ENCODE results near the gene PLSCR5. TPM values are rescaled to one million over a fixed set of nuclear protein-coding genes. Genes with fewer than 3 reads are reported as not detected.

The PLSCR5 gene
- total RNA-seq, 1 donor from 2014 or later = not detected

DNA sequence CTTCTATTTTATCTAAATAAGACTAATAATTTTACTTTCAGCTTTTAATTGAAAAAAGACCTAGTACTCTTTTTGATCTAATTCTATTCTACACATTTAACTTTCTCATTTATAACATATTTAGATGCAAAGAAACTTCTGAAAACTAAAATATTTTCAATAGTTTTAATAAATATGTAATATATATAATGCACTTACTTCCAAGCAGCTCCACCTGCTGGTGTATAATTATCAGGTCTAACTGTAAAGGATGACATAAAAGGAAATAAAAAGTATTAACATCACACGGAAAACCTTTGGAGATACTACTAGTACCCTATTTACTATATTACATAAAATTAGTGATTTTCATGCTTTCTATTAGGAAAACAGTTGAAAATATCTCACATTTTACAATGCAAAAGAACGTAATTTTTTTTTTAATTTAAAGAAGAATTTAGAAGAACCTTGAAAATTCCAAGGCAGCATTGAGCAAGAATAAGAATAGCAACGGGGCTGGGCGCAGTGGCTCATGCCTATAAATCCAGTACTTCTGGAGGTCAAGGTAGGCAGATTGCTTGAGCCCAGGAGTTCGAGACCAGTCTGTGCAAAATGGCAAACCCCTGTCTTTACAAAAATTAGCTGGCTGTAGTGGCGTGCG lies 10.2 kb downstream of the PLSCR5 start:
- H3K27ac Mint-ChIP-seq = no peak overlapping the region

DNA sequence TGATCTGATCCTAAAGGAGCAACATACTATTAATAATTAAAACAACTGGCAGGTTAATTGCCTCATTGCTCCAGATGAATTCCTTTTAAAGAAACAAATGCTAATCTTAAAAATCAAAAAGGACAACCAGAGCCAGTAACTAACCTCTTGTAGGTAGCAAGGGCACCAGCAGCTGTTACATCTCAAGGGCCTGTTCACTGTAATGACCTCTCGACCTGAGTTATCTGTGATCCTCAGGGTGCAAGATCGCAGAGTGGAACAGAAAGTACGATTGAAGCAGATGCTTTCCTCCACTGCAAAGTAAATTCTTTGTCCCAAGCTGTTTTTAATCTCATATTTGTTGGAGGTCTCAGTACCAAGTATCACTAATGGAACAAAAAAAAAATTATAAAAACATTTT lies 11.4 kb downstream of the PLSCR5 start:
- H3K27ac ChIP-seq = no peak overlapping the region
- no peaks in the 10 kb centered on the region for H3K9me3 Mint-ChIP-seq
- no peak overlapping the region for H3K27ac Mint-ChIP-seq
- H3K36me3 ChIP-seq = no peaks in the 10 kb centered on the region
- TF ChIP-seq EZH2phosphoT487 (IDR thresholded peaks at IDR 0.05) = no peak
- TF ChIP-seq, protein P1, sequence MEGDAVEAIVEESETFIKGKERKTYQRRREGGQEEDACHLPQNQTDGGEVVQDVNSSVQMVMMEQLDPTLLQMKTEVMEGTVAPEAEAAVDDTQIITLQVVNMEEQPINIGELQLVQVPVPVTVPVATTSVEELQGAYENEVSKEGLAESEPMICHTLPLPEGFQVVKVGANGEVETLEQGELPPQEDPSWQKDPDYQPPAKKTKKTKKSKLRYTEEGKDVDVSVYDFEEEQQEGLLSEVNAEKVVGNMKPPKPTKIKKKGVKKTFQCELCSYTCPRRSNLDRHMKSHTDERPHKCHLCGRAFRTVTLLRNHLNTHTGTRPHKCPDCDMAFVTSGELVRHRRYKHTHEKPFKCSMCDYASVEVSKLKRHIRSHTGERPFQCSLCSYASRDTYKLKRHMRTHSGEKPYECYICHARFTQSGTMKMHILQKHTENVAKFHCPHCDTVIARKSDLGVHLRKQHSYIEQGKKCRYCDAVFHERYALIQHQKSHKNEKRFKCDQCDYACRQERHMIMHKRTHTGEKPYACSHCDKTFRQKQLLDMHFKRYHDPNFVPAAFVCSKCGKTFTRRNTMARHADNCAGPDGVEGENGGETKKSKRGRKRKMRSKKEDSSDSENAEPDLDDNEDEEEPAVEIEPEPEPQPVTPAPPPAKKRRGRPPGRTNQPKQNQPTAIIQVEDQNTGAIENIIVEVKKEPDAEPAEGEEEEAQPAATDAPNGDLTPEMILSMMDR (IDR thresholded peaks at IDR 0.05) = no peak
- TF ChIP-seq EZH2 (IDR thresholded peaks at IDR 0.05) = no peak
- H3K27me3 Mint-ChIP-seq (ENCODE audit: insufficient read depth, low read depth) = no peaks in the 10 kb centered on the region
- no peaks in the 10 kb centered on the region for H3K36me3 Mint-ChIP-seq
- no peaks in the 10 kb centered on the region for H3K79me2 ChIP-seq (ENCODE audit: low read depth)
- H2AFZ ChIP-seq (replicated peaks) = no peak overlapping the region
- H3K9ac ChIP-seq = no peak overlapping the region
- no peaks in the 10 kb centered on the region for H3K9me3 ChIP-seq (ENCODE audit: low read depth)
- H3K4me1 ChIP-seq = no peaks in the 10 kb centered on the region
- no peaks in the 10 kb centered on the region for H3K27me3 ChIP-seq
- H3K4me3 ChIP-seq = no peak overlapping the region
- H3K4me2 ChIP-seq = no peak overlapping the region
- no peaks in the 10 kb centered on the region for H4K20me1 ChIP-seq (ENCODE audit: low read depth)
- no peak for DNase-seq (ENCODE audit: low spot score)
- no peak overlapping the region for H3K4me3 Mint-ChIP-seq
- H3K4me1 Mint-ChIP-seq = no peaks in the 10 kb centered on the region
- no peaks in the 10 kb centered on the region for H3F3A ChIP-seq (ENCODE audit: low read depth)

More for the DNA sequence above, 10.2 kb downstream of the PLSCR5 start:
- TF ChIP-seq EZH2 (IDR thresholded peaks at IDR 0.05) (no peak), EZH2phosphoT487 (IDR thresholded peaks at IDR 0.05) (no peak)
- TF ChIP-seq, protein P1 (IDR thresholded peaks at IDR 0.05) = peak; percentile 53
- Mint-ChIP-seq H3K4me3 (no peak overlapping the region), H3K9me3 (no peaks in the 10 kb centered on the region), H3K27me3 (ENCODE audit: insufficient read depth, low read depth) (no peaks in the 10 kb centered on the region), H3K4me1 (no peaks in the 10 kb centered on the region), H3K36me3 (no peaks in the 10 kb centered on the region)
- Histone ChIP-seq H3K4me1 (no peaks in the 10 kb centered on the region), H3K9me3 (ENCODE audit: low read depth) (no peaks in the 10 kb centered on the region), H2AFZ (replicated peaks) (no peak overlapping the region), H4K20me1 (ENCODE audit: low read depth) (no peaks in the 10 kb centered on the region), H3K9ac (no peak overlapping the region), H3K4me3 (no peak overlapping the region), H3F3A (ENCODE audit: low read depth) (no peaks in the 10 kb centered on the region), H3K4me2 (no peak overlapping the region), H3K27me3 (no peaks in the 10 kb centered on the region), H3K27ac (no peak overlapping the region), H3K79me2 (ENCODE audit: low read depth) (no peaks in the 10 kb centered on the region), H3K36me3 (no peaks in the 10 kb centered on the region)
- DNase-seq (ENCODE audit: low spot score) = peak; percentile 19

DNA sequence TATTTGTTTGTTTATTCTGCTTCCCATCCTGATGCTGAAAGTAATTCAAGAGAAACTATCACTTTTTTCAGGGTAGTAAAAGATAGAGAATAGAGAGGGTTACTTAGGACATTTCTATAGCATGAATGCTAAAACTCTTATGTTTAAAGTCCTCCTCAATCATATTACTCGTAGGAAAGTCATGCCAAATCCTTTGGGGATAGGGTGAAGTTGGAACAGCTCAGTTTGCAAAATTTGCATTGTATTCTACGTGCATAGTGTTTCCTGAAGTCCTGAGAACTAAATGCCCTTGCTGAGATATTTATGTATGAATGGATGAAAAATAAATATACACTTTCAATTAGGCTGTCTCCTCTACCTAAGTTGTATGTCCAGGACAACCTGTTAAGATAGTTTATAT lies 14.6 kb downstream of the PLSCR5 start:
- Mint-ChIP-seq H3K27me3 (ENCODE audit: insufficient read depth, low read depth) (no peaks in the 10 kb centered on the region), H3K36me3 (no peaks in the 10 kb centered on the region), H3K4me1 (no peaks in the 10 kb centered on the region), H3K9me3 (no peaks in the 10 kb centered on the region), H3K4me3 (no peak overlapping the region), H3K27ac (no peak overlapping the region)
- H3K9me3 ChIP-seq (ENCODE audit: low read depth) = no peaks in the 10 kb centered on the region
- DNase-seq (ENCODE audit: low spot score) = no peak
- H3K36me3 ChIP-seq = no peaks in the 10 kb centered on the region
- no peak overlapping the region for H3K4me3 ChIP-seq
- H3K4me2 ChIP-seq = no peak overlapping the region
- H3K27ac ChIP-seq = no peak overlapping the region
- H3K9ac ChIP-seq = no peak overlapping the region
- no peaks in the 10 kb centered on the region for H4K20me1 ChIP-seq (ENCODE audit: low read depth)
- H3K79me2 ChIP-seq (ENCODE audit: low read depth) = no peaks in the 10 kb centered on the region
- TF ChIP-seq EZH2 (IDR thresholded peaks at IDR 0.05) (no peak), EZH2phosphoT487 (IDR thresholded peaks at IDR 0.05) (no peak)
- TF ChIP-seq, protein P1 (IDR thresholded peaks at IDR 0.05) = no peak
- H3F3A ChIP-seq (ENCODE audit: low read depth) = no peaks in the 10 kb centered on the region
- no peaks in the 10 kb centered on the region for H3K4me1 ChIP-seq
- H2AFZ ChIP-seq (replicated peaks) = no peak overlapping the region
- no peaks in the 10 kb centered on the region for H3K27me3 ChIP-seq
